Measurements from ENCODE around the gene HOXB8.
A peak's percentile ranks its signal among the peaks of the same experiment; 100 is the strongest.

Gene HOXB8

DNA sequence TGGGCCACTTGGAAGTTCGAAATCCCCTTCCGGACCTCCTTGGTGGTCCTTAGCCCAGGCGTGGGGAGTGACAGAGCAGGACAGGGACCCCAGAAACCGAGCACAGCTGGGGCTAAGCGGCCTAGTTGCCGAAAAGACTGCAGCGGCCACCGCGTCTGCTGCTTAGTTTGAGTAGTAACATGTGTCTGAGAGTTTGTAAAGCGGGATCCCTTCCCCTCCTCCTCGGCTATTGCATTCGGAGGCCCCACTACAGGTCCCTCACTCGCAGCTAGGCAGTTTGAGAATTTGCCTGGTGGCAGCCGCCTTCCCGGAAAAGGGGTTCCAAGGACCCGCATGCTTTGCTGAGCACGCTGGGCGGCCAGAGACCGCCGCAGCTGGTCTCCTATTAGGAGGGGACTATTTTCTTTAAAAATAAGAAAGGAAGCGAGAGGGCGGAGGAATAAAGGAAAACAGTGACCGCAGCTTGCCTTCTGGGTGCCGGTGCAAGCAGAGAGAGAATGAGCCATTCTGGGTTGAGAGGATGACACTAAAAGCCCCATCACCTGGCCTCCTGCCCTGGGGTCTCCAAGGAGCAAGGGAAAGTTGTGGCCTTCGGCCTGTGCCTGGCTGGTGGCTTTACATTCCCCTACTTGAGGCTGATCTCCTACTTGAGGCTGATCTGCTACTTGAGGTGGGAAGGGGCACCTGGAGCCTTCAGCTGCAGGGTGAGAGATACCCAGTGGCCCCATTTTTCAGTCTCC lies 20.4 kb downstream of the HOXB8 start:
- TF ChIP-seq, protein P1, sequence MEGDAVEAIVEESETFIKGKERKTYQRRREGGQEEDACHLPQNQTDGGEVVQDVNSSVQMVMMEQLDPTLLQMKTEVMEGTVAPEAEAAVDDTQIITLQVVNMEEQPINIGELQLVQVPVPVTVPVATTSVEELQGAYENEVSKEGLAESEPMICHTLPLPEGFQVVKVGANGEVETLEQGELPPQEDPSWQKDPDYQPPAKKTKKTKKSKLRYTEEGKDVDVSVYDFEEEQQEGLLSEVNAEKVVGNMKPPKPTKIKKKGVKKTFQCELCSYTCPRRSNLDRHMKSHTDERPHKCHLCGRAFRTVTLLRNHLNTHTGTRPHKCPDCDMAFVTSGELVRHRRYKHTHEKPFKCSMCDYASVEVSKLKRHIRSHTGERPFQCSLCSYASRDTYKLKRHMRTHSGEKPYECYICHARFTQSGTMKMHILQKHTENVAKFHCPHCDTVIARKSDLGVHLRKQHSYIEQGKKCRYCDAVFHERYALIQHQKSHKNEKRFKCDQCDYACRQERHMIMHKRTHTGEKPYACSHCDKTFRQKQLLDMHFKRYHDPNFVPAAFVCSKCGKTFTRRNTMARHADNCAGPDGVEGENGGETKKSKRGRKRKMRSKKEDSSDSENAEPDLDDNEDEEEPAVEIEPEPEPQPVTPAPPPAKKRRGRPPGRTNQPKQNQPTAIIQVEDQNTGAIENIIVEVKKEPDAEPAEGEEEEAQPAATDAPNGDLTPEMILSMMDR (IDR thresholded peaks at IDR 0.05) = no peak
- TF ChIP-seq ZFX (IDR thresholded peaks at IDR 0.05; ENCODE audit: borderline replicate concordance) = no peak
- H3K27ac ChIP-seq = no peak overlapping the region

DNA sequence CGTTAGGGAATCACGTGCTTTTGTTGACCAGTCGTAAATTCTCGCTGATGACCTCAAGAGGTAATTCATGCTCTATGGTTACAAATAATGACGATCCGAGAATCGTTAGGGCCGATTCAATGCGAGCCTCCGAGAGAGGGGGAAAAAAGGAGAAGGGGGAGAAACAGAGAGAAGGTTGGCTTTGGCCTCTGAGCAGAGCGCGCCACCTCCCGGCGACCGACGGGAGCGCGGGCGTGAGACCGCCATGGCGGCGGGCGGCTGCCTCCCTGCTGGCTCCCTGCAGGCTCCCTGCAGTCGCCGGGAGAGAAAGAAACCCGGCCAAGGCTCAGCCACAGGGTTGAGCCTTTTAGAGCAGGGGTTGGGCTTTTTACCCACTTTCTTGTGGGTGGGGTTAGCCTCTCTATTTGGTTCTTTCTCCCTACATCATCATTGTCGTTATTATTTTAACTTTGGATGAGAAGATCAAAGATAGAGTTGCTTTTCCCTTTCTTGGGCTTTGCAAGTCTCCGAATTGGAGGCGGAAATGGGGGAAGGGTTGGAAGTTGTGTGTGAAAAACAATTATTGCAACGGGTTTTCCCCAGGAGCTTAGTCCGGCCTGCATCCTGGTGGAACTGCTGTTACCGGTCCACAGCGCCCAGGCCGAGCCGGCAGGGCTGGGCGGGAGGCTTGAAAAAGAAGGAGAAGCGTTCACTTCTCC lies 21.1 kb downstream of the HOXB8 start:
- TF ChIP-seq, protein P1 (IDR thresholded peaks at IDR 0.05) = 0 out of 2 replicates have a peak, but pooled peaks have one; percentile 16
- TF ChIP-seq ZFX (IDR thresholded peaks at IDR 0.05; ENCODE audit: borderline replicate concordance) = no peak
- no peak overlapping the region for H3K27ac ChIP-seq

DNA sequence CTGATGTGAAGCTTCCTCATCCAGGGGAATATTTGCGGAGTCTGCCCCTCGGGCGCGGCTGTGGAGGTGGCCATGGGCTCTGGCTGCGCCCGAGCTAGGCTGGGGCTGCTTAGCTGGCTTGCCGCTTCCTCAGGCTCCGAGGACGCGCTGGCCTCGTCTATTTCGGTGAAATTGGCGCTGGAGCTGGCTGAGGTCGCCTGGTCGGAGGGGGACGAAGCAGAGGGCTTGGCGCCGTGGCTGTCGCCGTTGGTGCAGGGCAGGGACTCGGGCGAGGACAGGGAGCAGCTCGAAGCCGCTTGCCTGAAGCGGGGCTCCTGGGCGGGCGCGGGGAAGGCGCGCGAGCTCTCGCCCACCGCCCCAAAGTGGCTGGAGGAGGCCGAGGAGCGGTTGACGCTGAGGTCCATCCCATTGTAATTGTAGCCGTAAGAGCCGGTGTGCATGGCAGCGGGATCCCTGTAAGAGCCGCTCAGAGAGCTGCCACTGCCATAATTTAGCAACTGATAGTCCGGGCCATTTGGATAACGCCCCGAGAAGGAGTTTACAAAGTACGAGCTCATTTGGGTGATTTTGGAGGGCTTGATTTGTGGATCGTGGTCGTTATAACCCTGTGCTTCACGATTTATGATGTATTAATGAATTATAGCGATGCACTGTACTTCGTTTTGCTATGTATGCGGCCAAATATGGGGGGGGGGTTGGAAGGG lies 21.8 kb downstream of the HOXB8 start, which contains the start of gene HOXB5:
TSS of gene HOXB5 (minus strand) at position 654 of the 704 bp plus-strand sequence. CDS start at position 557, 97 bp downstream.
- TF ChIP-seq ZFX (IDR thresholded peaks at IDR 0.05; ENCODE audit: borderline replicate concordance) = no peak
- TF ChIP-seq, protein P1 (IDR thresholded peaks at IDR 0.05) = no peak
- no peak within 1 kb of the TSS for H3K27ac ChIP-seq

DNA sequence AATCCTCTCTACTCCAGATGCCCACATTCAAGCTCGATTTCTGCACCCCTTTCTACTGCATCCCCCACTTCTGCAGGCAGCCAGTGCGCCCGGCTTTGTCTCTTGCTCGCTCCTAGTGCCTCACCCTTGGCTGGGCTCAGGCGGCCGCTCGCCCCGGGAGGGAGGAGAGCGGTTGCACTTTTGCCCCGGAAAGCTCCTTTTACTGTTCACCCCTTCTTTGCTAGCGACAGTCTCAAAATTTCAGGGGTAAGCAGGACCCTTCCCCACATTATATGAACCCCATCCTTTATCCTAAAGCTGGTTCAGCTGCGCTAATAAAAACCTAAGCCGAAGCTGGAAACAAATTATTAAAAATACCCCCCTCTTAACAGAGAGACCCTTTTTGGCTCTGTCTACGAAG lies 22.5 kb downstream of the HOXB8 start:
- H3K27ac ChIP-seq = no peak overlapping the region

DNA sequence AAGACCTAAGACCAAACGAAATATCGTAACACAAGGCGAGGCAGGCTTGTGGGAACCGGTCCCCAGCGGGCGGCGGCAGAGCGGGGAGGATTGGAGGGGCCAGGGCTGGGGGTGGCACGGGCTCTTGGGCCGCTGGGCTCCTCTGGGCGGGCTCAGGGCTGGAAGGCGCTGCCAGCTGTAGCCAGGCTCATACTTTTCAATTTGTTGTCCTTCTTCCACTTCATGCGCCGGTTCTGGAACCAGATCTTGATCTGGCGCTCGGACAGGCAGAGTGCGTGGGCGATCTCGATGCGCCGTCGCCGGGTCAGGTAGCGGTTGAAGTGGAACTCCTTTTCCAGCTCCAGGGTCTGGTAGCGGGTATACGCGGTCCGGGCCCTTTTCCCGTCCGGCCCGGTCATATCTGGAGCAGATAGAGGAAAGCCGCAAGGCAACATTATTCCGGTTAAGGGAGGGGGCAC lies 23.0 kb downstream of the HOXB8 start:
- no peak overlapping the region for H3K27ac ChIP-seq
- TF ChIP-seq, protein P1 (IDR thresholded peaks at IDR 0.05) = no peak
- TF ChIP-seq ZFX (IDR thresholded peaks at IDR 0.05; ENCODE audit: borderline replicate concordance) = no peak

More for the DNA sequence above, 22.5 kb downstream of the HOXB8 start:
- TF ChIP-seq, protein P1 (IDR thresholded peaks at IDR 0.05) = no peak
- TF ChIP-seq ZFX (IDR thresholded peaks at IDR 0.05; ENCODE audit: borderline replicate concordance) = no peak

DNA sequence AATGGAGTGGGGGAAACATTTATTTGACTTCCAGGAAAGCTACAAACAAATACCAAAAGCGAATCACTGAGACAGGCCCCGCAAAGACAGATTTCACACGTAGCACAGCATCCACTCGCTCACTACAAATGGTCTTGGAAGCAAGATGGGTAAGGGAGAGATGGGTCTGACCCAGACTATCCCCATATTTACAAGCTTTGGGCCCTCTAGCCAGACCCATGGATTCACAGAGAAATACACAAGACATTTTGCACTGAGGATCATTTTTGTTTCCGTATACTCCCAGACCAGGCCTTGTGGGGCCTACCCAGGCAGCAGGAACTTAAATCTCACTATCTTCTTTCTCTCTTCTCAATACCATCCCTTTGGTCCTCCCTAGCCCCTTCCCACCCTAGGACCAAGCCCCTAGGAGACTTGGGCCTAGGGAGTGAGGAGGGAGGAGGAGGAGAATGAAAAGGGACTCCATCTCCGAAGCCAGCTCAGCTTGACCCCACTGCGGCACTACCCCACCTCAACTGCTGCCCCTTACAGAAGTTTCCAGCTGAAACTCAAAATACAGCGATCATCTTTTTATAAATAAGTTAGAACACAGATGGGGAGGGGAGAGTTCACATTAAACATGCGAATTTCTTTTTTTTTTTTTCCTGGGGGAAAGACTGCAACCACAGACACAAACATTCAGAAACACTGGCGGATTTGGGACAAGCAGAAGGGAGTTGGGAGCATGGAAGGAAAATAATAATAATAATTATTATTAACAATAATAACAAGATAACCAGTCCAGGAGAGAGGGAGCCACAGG lies 23.6 kb downstream of the HOXB8 start:
- H3K27ac ChIP-seq = no peak overlapping the region

More for the DNA sequence above, 23.6 kb downstream of the HOXB8 start:
- TF ChIP-seq, protein P1 (IDR thresholded peaks at IDR 0.05) = no peak
- no peak for TF ChIP-seq ZFX (IDR thresholded peaks at IDR 0.05; ENCODE audit: borderline replicate concordance)

Data from 22Rv1 (cell line).